GM19023 (cell line): ENCODE results near the gene PYCR2.
"Not testable (repeated sequence)": the region's sequence is repeated elsewhere in the genome, so short reads cannot be mapped to it uniquely, and the experiment has no call there.

Source experiments
- ATAC-seq: cut with Tn5 transposase; IDR thresholded peaks from one replicate; pipeline ENCODE4 v1.9.1; 2021; ENCODE audit warnings: mild to moderate bottlenecking, moderate library complexity; ENCODE audit not compliant: unreplicated experiment

Gene PYCR2

DNA sequence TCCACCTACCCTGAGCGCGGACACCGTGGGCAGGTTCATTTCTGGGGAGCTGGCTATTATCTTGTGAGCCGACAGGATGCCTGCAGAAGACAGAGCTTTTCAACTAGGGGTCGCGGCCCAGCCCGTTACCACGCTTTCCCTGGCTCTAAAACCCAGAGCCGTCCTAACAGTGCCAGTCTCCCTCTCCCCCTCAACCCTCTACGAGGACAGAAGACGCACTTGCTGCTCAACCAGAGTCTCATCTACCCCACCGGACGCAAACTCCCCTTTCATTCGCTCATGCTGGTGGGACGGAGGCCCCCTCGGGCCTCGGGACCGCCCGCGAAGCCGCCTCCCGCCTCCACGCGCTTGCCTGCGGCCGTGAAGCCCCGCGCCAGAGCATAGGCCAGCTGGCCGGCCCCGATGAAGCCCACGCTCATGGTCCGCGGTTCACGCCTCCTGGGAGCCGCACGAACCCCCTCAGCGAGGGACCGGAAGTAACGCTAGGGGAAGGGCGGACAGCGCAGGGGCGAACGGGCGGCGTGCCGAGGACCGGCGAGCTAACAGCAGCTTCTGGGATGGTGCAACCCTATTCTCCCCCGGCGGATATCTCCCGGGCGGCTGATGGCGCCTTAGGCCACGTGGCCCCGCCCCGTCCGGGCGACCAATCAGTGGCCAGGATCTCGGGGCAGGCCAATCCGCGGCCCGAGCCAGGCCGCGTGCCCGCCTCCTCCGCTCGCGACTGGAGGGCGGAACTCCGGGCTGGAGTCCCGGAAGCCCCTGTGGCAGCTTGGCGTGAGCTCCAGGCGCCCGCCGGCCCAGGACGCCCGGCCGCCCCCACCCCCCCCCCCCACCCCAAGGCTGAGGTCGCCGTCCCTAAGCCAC is at the start of gene PYCR2:
Gene PYCR2, minus strand, starts transcription at position 559 of the 864 bp plus-strand sequence. Its CDS starts 140 bp downstream, at position 419.
- peak; percentile 98 for ATAC-seq

DNA sequence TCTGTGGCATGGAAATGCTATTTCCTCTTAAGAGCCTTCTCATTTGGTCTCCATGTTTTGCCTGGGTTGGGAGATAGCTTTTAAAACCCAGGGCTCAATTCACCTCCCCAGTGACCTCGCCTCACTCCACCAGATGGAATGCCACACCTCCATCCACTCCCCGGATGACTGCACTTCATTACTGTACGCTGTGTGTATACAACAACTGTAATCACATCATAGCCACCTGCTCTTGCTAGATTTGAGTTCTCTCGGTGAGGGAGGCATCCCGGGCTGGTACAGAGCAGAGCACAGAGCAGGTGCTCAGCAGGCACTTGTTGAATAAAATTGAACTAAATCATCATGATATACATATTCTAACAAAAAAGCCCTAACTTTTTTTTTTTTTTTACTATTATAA is 49.1 kb upstream of the PYCR2 start:
- ATAC-seq, result no peak

DNA sequence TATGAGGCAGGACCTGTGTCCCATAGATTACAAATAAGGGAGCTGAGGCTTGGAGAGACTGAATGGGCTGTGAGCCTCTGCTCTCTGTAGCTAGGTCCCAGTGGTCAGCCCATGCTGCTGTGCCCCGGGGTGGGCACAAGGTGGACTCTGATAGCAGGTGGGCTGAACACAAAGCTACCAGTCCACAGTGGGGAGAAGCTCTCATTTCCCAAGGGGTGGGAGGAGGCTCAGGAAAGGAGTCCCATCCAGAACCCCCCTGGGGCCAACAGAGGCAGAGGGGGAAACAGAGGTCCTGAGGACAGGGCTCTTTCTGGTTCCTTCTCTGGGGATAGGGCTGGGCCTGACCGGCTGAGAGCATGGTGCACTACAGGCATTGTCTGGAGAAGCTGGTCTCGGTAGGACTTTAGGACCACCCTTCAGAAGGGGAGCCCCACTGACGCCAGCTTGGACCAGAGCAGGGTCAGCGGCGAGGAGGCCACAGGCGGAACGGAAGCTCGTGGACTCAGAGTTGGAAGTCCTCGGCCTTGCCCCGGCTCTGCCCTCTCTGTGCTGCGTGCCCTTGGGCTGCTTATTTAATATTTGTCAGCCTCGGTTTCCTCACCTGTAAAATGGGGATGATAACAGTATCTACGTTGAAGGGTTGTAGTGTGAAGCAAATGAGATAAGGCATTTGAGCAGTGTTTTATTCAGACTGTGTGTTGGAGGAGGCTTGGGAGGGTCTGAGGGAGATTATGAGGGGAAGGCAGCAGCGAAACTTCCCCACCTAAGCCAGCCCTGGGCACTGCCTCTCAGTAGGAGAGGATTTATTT is 48.5 kb upstream of the PYCR2 start:
- no peak for ATAC-seq

DNA sequence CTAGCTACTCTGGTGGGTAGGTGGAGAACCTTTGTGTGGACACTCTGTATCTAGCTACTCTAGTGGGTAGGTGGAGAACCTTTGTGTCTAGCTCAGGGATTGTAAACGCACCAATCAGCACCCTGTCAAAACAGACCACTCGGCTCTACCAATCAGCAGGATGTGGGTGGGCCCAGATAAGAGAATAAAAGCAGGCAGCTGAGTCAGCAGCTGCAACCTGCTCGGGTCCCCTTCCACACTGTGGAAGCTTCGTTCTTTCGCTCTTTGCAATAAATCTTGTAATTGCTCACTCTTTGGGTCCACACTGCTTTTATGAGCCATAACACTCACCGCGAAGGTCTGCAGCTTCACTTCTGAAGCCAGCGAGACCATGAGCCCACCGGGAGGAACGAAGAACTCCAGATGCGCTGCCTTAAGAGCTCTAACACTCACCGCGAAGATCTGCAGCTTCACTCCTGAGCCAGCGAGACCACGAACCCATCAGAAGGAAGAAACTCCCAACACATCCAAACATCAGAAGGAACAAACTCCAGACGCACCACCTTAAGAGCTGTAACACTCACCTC is 46.6 kb upstream of the PYCR2 start:
- ATAC-seq, result not testable (repeated sequence)

DNA sequence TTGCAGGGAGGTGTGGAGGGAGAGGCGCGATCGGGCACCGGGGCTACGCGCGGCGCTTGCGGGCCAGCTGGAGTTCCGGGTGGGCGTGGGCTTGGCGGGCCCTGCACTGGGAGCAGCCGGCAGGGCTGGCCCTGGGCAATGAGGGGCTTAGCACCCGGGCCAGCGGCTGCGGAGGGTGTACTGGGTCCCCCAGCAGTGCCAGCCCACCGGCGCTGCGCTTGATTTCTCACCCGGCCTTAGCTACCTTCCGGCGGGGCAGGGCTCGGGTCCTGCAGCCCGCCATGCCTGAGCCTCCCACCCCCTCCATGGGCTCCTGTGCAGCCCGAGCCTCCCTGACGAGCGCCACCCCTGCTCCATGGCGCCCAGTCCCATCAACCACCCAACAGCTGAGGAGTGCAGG is 45.7 kb upstream of the PYCR2 start:
- ATAC-seq, result not testable (repeated sequence)

DNA sequence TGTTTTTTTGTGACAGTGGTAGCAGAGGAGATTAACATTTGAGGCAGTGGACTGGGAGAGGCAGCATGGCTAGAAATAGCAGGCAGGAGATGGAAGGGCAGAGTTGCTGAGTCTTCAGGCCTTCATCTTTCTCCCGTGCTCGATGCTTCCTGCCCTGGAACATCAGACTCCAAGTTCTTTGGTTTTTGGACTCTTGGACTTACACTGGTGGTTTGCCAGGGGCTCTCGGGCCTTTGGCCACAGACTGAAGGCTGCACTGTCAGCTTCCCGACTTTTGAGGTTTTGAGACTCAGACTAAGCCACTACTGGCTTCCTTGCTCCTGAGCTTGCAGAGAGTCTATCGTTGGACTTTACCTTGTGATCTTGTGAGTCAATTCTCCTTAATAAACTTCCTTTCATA is 41.2 kb upstream of the PYCR2 start:
- ATAC-seq, result no peak

DNA sequence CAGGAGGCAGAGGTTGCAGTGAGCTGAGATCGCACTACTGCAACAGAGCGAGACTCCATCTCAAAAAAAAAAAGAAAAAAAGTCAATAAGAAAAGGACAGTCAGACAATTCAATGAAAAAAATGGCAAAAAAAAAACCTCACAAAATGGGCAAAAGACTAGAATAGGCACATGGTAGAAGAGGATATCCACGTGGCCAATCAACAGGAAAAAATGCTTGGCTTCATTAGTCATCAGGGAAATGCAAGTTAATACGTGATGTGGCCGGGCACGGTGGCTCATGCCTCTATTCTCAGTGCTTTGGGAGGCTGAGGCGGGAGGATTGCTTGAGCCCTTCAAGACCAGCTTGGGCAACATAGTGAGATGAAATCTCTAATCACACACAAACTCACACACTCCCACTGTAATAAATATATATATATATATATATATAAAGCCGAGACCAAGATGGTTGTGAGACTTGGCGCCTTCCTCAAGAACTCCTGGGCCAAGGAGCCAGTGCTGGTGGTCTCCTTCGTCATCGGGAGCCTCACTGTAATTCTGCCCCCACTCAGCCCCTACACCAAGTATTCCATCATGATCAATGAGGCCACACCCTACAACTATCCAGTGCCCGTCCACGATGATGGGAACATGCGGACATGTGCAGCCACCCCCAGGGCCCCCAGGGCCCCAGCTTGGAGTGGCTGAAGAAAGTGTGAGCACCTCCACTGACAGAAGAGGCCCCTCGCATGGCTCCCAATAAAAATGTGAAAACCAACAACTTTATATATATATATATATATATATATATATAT is 39.9 kb upstream of the PYCR2 start:
- no peak for ATAC-seq

DNA sequence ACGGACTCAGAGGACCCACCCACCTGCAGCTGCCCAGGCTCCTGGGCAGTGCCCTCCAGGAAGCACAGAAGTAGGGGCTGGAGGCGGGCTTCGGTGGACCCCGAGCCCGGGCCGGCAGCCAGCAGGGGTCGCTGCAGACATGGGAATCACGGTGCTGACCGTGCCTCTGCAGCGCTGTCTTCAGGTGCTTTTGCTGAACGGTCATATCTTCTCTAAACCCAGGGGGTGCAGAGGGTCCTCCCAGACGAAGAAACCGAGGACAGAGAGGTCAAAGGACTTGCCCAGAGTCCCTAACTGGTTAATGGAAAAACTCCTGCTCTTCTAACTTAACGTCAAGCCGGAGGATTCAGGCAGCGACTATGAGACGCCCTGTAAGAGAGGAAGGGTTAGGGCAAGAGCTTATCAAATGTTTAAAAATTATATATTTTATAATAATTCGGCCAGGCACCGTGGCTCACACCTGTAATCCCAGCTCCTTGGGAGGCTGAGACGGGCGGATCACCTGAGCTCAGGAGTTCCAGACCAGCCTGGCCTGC is 38.5 kb upstream of the PYCR2 start:
- peak; percentile 74 for ATAC-seq

DNA sequence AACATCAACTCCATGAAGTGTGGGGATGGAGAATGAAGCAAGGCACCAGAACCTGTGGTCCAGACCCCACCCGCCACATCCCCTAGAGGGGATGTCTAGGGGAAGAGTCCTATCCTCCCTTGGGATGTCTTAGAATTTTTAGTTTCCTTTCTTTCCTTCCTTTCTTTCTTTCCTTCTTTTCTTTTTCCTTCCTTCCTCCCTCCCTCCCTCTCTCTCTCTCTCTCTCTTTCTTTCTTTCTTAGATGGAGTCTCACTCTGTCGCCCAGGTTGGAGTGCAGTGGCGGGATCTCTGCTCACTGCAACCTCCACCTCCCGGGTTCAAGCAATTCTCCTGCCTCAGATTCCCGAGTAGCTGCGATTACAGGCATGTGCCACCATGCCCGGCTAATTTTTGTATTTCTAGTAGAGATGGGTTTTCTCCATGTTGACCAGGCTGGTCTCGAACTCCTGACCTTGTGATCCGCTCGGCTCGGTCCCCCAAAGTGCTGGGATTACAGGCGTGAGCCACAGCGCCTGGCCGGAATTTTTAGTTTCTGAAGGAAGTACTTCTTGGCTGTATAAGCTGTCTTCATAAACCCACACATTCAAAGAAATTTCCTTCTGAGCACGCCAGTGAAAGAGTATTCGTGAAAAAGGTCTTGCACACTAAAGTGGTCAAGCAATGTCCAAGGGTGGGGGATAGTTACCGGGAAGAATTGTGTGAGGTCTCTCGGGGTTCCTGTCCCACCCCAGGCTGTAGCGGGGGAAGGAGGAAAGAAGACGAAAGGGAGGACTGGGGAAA is 37.8 kb upstream of the PYCR2 start:
- ATAC-seq, result no peak

DNA sequence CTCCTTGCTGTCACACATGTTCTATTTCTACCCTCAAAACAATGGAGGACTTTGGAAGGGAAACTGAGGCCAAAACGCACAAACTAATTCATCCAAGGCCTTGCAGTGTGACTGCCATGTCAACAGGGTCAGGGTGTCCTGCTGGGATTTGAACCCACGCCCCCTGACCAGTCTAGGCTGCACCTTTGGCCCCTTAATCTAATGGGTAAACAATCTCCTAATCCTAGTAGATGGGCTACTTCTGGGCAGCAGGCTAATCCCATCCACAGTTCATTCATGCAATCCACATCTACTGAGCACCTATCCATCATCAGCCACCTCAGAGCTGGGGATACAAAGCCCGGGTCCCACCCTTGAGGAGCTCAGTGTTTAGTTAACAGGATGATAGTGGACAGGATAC is 34.0 kb upstream of the PYCR2 start:
- ATAC-seq, result no peak

DNA sequence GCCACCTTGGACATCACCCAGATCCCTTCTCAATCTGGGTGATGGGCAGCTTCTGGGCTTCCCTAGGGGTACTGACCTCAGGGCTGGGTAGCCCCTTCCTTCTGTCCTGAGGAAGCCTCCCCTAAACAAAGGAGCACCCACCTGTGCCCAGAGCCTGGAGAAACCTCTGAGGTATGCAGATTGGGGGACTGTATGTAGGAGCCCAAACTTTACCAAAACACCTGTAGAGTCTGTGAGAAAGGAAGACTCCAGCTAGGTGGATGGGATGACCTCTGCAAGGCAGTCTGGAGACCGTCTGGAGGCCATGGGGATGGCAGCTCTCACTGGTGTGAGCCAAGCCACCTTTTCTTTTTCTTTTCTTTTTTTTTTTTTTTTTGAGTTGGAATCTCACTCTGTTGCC is 30.7 kb upstream of the PYCR2 start:
- no peak for ATAC-seq

DNA sequence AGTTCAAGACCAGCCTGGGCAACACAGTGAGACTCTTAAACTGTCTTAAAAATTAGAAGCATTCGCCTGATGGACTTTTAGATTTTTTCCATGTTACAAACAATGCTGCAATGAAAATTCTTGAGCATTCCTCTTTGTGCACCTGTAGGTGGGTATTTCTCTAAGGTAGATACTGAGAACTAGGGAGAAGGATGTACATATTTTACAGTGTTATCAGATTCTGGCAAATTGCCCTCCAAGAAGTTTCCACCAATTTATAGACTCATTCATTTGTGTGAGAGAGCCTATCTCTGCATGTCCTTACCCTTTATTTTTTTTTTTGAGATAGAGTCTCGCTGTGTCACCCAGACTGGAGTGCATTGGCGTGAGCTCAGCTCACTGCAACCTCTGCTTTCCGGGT is 29.3 kb upstream of the PYCR2 start:
- no peak for ATAC-seq

DNA sequence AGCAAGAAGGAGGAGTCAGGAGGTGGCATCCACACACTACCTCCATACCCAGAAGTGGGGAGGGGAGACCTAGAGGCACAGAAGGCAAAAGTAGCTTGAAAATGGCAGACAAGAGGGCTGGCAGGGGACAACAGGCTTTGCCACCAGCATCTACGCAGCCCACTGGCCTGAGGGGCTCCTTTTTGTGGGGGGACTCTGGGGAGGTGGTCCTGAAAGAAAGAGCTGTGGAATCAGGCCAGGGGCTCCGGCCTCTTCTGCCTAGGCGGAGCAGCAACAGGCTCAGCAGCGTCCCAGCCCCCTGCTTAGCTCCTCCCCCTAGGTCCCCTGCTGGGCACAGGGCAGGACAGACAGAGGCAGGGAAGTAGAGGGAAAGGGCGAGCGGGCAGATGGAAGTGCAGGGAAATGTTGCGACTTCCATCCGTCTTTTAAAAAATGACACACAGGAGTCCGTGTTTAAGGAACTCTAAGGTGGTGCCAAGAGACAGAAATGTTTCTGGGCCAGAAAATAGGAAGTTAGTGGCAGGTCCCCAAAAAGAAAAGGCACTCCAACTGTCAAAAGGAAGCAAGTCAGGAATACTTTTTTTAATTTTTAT is 27.0 kb upstream of the PYCR2 start:
- no peak for ATAC-seq

DNA sequence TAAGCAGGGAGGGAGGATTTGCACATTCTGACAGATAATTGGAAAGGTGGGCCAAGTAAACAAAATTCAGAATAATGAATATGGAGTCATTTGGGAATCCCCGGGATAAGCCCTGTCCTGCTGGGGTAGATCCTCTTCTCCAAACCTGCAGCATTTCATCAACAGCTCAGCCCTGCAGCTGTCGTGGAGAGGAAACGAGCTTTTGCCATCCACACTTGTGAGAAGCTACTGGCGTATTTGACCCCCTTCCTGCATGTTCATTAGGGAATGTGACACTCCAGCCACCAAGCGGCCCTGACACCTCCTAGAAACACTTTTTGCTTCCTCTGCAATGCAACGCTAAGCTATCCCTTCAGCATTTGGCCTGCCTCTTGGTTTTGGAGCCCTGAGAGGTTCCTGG is 25.0 kb upstream of the PYCR2 start:
- no peak for ATAC-seq

DNA sequence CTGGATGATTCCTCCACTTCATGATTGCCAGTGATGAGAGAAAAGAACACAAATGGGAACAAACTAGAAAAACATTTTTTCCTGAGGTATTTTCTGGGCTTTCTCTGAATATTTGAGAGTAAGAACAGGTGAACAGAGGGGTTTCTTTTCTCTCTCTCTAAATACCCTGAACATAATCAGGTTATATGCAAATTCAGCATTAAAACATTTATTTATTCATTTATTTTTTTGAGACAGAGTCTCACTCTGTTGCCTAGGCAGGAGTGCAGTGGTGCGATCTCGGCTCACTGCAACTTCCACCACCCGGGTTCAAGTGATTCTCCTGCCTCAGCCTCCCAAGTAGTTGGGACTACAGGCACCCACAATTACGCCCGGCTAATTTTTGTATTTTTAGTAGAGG is 22.8 kb upstream of the PYCR2 start:
- no peak for ATAC-seq

DNA sequence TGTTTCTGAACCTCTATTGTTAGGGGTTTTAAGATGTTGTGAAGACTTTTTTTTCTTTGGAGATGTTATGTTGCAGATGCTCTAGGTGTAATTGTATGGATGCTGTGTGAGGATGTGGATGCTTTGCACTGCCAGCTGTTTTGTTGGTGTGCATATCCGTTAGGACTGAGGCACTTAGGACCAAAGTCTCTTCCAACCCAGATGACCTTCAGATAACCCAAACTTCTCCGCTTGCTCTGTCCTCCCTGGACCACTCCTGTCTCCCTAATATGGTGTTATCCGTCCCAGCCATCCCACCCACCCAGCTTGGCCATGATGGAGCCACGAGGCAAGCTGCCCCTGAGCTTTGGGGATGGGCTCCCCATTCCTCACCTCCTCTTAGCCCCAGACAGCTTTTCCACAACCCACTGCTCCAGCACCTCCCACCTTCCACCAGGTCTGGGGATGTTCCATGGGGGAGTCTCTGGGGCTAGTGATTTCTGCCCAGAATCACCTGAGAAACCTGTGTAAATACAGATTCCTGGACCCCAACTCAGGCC is 22.1 kb upstream of the PYCR2 start:
- ATAC-seq, result no peak

DNA sequence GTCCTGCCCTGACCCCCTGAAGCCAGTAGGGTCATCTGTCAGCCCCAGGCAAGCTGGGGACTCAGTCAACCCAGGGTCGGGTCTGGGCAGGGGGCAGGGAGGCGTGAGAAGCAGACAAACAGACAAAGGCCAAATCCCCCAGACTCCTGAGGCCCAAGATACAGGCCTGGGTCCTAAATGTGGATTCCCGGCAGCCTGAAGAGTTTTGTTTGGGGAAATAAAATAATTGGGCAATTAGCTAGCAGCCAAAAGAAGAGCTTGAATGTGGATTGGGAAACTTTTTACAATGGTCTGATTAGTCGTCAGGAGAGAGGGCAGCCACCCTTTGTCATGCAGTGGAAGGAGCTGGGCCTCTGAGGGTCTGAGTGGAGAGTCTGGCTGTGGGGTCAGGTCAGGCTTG is 21.5 kb upstream of the PYCR2 start:
- no peak for ATAC-seq

DNA sequence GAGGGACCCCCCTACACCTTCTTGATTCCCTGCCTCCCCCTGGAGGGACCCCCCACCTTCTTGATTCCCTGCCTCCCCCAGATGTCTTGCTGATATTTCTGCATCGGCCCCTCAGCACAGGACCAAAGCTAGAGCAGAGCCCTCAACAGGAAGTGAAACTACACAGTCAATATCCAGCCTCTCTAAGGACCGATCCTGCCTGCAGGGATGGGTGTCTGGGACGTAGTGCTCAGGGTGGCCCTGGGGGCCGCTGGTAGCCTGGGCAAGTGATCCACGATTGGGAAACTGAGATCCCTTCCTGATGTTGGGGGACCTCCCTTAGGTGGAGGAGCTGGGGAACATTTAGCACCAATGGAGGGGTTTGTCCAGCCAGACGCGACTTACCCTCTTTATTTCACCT is 20.9 kb upstream of the PYCR2 start:
- ATAC-seq, result peak; percentile 52

DNA sequence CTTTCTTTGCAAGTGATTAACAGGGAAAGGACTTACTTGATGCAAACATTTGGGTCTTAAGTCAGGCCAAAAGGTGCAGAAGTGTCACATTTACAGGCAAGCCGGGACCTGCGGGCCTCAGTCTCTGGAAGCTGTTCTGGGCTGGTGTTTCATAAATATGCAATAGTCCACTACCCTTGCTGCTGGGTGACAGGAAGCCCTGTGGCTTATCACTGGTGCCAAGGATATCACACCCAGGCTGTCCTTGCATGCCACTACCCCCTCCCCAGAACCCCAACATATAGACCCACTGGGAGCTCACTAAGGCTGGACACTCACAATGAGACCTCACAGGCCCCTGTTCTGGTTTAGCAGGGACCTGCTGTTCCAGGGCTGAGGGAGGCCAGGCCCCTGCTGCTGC is 20.3 kb upstream of the PYCR2 start:
- ATAC-seq, result no peak
